Inflammatory macrophage (primary cell): ENCODE measurements around the gene NR2F2.

Source experiments
- DNase-seq, 2 donors: peaks; one replicate each; pipeline ENCODE4 v3.0.0-alpha.2; 2020 to 2022

The NR2F2 gene

GRCh38 chr15:96320107-96320506 lies 10.4 kb upstream of the NR2F2 start:
- DNase-seq = no peak

GRCh38 chr15:96320703-96321638 lies 9.5 kb upstream of the NR2F2 start:
- no peak for DNase-seq

GRCh38 chr15:96321639-96322535 lies 8.6 kb upstream of the NR2F2 start:
- no peak for DNase-seq

- no peak for DNase-seq
Measured at GRCh38 chr15:96322536-96323318, 7.8 kb upstream of the NR2F2 start.

- DNase-seq = no peak
Measured at GRCh38 chr15:96323319-96324145, 7.0 kb upstream of the NR2F2 start.

GRCh38 chr15:96324192-96324895 lies 6.2 kb upstream of the NR2F2 start:
- DNase-seq = no peak

GRCh38 chr15:96324940-96325540 lies 5.5 kb upstream of the NR2F2 start:
- DNase-seq = no peak

GRCh38 chr15:96325541-96326327 lies 4.8 kb upstream of the NR2F2 start:
- no peak for DNase-seq

- no peak for DNase-seq
Measured at GRCh38 chr15:96326328-96327154, 4.0 kb upstream of the NR2F2 start.

GRCh38 chr15:96327155-96327741 lies 3.3 kb upstream of the NR2F2 start:
- peak; percentile 58 to 62 for DNase-seq

- no peak for DNase-seq
Measured at GRCh38 chr15:96328181-96328876, 2.2 kb upstream of the NR2F2 start.

GRCh38 chr15:96328877-96329195 lies 1.7 kb upstream of the NR2F2 start:
- no peak for DNase-seq

GRCh38 chr15:96329403-96329981 lies 1.0 kb upstream of the NR2F2 start:
- DNase-seq = no peak

GRCh38 chr15:96330064-96330449 lies 443 bp upstream of the NR2F2 start:
- DNase-seq = no peak

GRCh38 chr15:96331144-96331944 lies 844 bp downstream of the NR2F2 start:
- DNase-seq = no peak

GRCh38 chr15:96331945-96332636 lies 1.6 kb downstream of the NR2F2 start:
- no peak for DNase-seq
